Stimulated activated CD4-positive, alpha-beta T cell treated with anti-CD3 and anti-CD28 coated beads, Interleukin-15, amount 100 ng/mL, for 1 hour (primary cell): ENCODE measurements around the gene RAB1B.
"Not testable (repeated sequence)": the region's sequence is repeated elsewhere in the genome, so short reads cannot be mapped to it uniquely, and the experiment has no call there.

Experiments
- DNase-seq, 2 donors: peaks; one replicate each; pipeline ENCODE4 v3.0.0-alpha.2; 2020; ENCODE audit warnings: low read depth in 1 of 2, low spot score in 1 of 2

RAB1B gene

DNA sequence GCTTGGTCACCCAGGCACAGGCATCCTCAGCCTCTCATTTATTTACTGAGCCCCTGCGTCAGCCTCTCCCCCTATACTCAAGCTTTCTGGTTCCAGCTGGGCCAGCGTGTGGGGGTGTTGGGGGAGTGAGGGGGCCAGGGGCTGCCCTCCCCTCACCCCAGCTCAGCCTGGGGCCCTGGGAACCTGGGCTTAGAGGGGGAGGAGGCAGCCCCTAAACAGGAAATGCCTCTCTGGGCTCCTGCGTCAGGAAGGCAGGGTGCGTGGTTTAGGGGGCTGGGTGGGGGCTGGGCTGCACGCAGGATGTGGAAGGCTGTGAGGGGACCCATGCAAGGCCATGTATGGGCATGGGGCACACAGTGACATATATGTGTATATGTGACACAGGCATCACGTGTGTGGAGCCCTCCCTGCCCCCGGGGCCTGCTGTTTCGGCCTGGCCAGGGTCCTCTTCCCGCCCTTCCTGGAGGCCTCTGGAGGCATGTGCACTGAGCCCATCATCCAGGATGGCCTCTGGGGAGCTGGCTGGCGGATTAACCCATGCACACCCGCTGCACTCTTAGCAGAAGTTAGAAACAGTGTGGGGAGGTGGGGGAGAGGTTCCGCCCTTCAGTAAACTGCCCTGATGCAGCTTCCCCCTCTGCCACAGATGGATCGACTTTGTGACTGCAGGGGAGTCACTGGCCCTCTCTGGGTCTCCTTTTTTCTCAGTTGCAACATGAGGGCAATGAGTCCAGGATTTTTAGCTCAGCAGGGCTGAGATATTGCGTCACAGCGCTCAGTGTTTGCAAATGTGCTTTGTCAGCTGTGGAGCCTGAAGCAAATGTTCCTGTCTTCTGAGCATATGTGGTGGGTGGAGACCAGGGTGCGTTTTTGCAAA lies 49.5 kb downstream of the RAB1B start:
- DNase-seq = no peak

DNA sequence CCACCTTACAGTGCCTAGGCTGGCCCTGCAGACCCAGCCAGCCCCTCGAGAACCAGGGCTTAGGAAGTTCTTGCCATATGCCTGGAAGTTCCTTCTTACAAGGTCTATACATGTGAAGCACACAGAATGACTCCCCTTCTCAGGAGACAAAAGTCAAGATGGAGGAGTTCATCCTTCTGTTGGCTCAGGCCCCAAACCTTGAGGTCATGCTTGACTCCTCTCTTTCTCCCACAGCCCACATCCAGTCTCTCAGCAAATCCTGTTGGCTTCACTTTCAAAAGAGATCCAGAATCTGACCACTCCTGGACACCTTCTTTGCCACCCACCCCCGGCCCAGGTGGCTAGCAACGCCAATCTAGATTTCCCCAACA lies 50.1 kb downstream of the RAB1B start:
- DNase-seq = no peak

DNA sequence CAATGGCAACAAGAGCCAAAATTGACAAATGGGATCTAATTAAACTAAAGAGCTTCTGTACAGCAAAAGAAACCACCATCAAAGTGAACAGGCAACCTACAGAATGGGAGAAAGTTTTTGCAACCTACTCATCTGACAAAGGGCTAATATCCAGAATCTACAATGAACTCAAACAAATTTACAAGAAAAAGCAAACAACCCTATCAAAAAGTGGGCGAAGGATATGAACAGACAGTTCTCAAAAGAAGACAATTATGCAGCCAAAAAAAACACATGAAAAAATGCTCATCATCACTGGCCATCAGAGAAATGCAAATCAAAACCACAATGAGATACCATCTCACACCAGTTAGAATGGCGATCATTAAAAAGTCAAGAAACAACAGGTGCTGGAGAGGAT lies 51.9 kb downstream of the RAB1B start:
- DNase-seq = not testable (repeated sequence)

DNA sequence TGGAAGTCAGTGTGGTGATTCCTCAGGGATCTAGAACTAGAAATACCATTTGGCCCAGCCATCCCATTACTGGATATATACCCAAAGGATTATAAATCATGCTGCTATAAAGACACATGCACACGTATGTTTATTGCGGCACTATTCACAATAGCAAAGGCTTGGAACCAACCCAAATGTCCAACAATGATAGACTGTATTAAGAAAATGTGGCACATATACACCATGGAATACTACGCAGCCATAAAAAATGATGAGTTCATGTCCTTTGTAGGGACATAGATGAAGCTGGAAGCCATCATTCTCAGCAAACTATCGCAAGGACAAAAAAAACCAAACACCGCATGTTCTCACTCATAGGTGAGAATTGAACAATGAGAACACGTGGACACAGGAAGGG lies 52.3 kb downstream of the RAB1B start:
- DNase-seq = not testable (repeated sequence)

DNA sequence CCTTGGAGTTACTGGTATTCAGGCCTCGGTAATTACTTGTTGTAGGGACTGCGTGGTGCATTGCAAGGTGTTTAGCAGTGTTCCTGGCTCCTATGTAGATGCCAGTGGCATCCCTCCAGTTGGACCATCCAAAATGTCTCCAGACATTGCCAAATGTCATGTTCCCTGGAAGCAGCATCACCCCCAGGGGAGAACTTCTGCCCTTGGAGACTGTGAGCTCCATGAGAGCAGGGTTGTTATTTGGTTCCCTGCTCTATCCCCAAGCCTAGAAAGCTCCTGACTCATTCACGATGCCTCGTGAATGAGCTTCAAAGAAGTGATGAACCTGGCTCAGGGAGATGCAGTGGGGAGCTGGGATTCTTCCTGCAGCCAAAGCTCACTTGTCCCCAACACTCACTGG lies 53.2 kb downstream of the RAB1B start:
- no peak for DNase-seq

DNA sequence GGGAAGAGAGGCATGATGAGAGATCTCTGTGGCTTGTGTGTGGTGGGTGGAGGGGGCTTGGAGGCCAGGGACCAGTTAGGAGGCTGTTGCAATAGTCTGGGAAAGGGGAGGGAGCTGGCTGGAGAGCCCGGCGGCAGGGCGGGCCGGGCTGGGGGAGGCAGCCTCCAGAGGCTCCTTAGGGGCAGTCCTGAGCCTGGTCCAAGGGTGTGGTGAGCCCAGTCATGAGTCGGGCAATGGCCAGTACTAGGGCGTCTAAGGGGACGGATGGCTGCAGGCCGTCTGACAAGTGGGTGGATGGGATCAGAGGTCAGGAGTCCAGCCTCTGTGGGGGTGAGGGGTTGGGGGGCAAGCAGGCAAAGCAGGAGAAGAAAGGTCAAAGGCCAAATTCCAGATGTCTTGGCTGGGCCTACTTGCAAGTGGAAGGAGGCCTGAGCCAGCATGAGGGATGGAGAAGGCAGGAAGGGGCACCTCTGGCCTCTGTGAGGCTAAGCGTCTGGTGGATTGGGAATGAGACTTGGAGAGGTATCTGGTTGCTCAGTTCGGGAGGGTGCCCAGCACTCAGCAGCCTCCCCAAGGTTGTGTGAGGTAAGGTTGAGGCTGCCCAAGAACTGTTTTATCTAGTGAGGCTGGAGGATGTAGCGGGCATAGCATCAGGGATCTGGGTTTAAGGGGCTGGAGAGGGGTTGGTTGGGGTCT lies 54.4 kb downstream of the RAB1B start:
- no peak for DNase-seq

DNA sequence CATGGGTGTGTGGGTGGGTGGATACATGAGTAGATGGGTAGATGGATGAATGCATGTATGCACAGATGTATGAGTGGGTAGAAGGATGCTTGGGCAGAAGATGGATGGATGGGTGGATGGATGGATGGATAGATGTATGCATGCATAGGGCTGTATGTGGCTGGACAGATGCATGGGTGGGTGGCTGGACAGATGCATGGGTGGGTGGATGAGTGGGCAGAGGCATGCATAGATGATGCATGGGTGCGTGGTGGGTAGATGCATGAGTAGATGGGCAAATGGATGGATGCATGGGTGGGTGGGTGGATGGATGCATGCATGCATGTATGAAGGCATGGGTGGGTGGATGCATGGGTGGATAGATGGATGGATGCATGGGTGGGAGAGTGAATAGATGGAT lies 55.2 kb downstream of the RAB1B start:
- no peak for DNase-seq

DNA sequence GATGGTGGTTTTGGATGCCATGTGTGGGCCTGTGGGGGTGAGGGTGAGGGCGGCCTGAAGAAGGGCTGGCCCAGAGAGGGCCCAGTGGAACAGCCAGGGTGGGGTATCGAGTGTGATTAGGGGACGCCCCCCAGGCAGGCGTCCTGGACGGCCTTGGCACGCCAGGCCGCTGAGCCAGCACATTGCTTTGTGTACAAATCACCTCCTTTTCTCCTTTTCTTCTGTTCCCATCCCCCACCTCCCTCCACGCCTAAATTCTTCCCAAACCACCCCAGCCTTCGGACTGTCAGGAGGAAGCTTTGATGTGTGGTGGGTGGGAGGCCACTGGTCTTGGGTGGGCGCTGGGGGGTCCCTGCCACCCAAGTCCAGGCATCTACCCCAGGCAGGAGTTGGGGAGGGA lies 56.2 kb downstream of the RAB1B start:
- no peak for DNase-seq

DNA sequence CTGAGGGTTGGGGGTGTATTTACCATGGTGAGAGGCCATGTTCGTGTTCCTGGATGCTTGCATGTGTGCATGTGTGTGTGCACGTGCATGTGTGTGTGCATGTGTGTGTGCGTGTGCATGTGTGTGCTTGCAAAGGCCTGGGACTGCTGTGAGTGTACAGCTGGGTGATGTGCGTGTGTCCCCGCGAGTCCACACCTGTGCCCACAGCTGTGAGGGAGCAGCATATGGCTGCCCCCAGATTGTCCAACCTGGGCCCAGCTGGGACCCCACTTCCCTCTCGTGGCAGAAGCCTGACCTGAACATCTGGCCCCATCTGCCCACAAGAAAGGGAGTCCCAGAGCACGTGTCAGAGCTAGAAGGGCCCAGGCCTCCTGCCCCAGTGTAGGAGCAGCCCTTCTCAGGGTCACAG lies 56.8 kb downstream of the RAB1B start:
- DNase-seq = no peak

DNA sequence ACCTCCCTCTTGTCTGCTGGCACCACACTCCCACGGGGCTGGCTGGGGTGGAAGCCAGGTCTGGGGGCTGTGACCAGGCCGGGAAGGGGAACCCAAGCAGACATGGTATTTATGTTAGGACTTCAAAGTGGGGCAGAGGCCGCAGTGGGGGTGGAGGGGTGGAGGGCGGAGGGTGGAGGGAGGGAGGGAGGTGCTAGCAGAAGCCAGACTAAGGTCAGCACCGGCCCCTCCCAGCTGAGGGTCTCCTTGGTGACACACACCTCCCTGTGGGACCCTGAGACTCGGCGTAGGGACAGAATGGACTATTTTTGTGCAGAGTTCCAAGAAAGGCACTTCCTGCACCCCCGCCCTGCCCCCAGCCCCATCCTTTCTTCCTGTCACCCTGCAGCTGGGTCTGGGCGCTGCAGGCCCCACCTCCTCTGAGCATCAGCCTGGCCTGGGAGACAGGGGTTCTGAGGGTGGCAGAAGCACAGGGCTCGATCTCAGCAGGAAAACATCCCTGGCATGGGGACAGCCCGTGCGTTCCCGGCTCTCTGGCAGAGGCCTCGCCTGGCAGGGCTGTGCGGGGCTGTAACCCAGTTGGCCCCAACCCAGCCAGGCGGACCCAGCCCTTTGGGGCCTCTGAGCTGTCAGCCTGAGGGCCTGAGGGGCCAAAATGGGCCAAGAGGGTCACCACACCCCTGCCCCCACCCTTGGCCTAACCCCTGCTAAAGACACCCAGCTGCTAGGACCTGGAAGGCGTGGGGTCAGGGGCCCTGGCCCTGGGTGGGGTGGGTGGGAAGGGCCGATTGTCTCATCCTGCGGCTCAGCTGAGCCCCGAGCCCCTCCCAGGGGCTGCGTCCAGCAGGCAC lies 58.0 kb downstream of the RAB1B start:
- DNase-seq = no peak
